ENCODE results near the gene C3orf70.

Gene C3orf70

DNA sequence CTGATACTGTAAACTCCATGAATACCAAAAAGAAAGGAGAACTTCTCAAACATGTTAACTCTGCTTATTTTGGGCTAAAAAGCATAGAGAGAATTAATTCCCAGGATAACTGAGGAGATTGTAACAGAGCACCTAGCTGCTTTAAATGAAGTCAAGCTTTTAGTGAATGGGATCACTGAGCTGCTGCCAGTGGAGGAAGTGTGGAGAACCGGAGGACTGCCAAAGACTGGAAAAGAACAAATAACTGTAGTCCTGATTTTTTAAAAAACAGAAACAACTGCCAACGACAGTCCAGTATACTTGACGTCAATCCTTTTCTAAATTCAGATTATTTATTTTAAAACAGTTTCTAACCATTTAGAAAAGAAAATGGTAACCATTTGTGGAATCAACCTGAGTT, 3.3 kb downstream of the C3orf70 start:
- ChIA-PET CTCF (no interaction called here), POLR2A (no interaction called here)
- H3K4me3 ChIP-seq (ENCODE audit: low read depth, low read length): no peak overlapping the region
- no peaks in the 10 kb centered on the region for H3K36me3 ChIP-seq (ENCODE audit: control insufficient read depth in 2 of 2, insufficient read depth in 1 of 2, low read length in 2 of 2)
- no peaks in the 10 kb centered on the region for H3K9me3 ChIP-seq (ENCODE audit: control insufficient read depth, insufficient read depth, low read depth, low read length)
- TF ChIP-seq REPIN1 (tag by site-specific recombination; IDR thresholded peaks at IDR 0.05; ENCODE audit: low read depth) (no peak), ZNF600 (tag by site-specific recombination; IDR thresholded peaks at IDR 0.05) (no peak), ZNF404 (tag by site-specific recombination; IDR thresholded peaks at IDR 0.05) (no peak)
- H3K27ac ChIP-seq (ENCODE audit: extremely low read depth, low read depth, low read length): no peak overlapping the region
- H3K4me1 ChIP-seq (ENCODE audit: control insufficient read depth, insufficient read depth, low read length): no peaks in the 10 kb centered on the region

DNA sequence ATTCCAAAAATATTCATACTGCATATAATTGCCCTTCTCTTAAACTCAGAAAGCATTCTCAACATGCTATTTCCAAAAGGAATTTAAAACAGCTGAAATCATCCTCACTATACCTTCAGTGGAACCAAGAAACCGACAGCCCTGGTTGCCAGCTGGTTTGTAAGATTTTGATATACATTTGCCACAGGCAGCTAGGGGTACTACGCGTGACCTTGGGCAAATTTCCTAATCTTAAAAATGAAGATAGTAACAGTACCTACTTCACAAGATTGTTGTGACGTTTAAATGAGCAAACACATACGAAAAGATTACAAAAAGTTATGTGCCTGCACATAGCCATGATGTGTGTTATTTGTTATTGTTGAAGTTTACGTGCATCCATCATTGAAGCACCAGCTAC, 7.3 kb downstream of the C3orf70 start:
- Histone ChIP-seq H3K4me1 (ENCODE audit: control insufficient read depth, insufficient read depth, low read length) (no peaks in the 10 kb centered on the region), H3K9me3 (ENCODE audit: control insufficient read depth, insufficient read depth, low read depth, low read length) (no peaks in the 10 kb centered on the region), H3K4me3 (ENCODE audit: low read depth, low read length) (no peak overlapping the region), H3K27ac (ENCODE audit: extremely low read depth, low read depth, low read length) (no peak overlapping the region), H3K36me3 (ENCODE audit: control insufficient read depth in 2 of 2, insufficient read depth in 1 of 2, low read length in 2 of 2) (no peaks in the 10 kb centered on the region)
- CTCF ChIA-PET: interaction anchor here (0.9 kb wide), 1 partner anchor 27 kb away, joined by 5 read pairs; no protein-coding TSS in a partner anchor
- no peak for TF ChIP-seq ZNF121 (tag by site-specific recombination; IDR thresholded peaks at IDR 0.05)
- TF ChIP-seq ZNF664 (tag by site-specific recombination; IDR thresholded peaks at IDR 0.05): peak; percentile 21; the same call in 1 of the 2 replicates
- POLR2A ChIA-PET: interaction anchor here (0.7 kb wide), 1 partner anchor 101 kb away, joined by 4 read pairs; no protein-coding TSS in a partner anchor

DNA sequence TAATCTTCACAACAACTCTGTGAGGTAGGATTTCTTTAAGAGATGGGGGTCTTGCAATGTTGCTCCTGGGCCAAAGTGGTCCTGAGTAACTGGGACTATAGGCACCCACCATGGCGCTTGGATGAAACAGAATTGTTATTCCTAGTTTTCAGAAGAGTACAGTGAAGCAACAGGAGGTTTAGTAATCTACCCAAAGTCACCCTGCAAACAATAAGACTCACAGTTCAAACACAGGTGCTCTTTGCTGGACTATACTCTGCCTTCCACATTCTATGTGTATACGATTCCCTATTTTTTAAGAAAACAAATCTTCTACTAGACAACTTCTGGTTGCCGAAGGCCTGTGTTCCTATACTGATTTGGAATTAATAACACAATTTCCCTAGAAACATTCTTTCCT, 8.1 kb downstream of the C3orf70 start:
- no peaks in the 10 kb centered on the region for H3K9me3 ChIP-seq (ENCODE audit: control insufficient read depth, insufficient read depth, low read depth, low read length)
- H3K4me3 ChIP-seq (ENCODE audit: low read depth, low read length): no peak overlapping the region
- TF ChIP-seq ZNF837 (tag by site-specific recombination; IDR thresholded peaks at IDR 0.05): no peak
- TF ChIP-seq ZNF600 (tag by site-specific recombination; IDR thresholded peaks at IDR 0.05): no peak
- no peak for TF ChIP-seq MYNN (tag by site-specific recombination; IDR thresholded peaks at IDR 0.05; ENCODE audit: borderline replicate concordance)
- TF ChIP-seq, protein P1, sequence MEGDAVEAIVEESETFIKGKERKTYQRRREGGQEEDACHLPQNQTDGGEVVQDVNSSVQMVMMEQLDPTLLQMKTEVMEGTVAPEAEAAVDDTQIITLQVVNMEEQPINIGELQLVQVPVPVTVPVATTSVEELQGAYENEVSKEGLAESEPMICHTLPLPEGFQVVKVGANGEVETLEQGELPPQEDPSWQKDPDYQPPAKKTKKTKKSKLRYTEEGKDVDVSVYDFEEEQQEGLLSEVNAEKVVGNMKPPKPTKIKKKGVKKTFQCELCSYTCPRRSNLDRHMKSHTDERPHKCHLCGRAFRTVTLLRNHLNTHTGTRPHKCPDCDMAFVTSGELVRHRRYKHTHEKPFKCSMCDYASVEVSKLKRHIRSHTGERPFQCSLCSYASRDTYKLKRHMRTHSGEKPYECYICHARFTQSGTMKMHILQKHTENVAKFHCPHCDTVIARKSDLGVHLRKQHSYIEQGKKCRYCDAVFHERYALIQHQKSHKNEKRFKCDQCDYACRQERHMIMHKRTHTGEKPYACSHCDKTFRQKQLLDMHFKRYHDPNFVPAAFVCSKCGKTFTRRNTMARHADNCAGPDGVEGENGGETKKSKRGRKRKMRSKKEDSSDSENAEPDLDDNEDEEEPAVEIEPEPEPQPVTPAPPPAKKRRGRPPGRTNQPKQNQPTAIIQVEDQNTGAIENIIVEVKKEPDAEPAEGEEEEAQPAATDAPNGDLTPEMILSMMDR (tag by site-specific recombination; IDR thresholded peaks at IDR 0.05): no peak
- TF ChIP-seq, protein P2, sequence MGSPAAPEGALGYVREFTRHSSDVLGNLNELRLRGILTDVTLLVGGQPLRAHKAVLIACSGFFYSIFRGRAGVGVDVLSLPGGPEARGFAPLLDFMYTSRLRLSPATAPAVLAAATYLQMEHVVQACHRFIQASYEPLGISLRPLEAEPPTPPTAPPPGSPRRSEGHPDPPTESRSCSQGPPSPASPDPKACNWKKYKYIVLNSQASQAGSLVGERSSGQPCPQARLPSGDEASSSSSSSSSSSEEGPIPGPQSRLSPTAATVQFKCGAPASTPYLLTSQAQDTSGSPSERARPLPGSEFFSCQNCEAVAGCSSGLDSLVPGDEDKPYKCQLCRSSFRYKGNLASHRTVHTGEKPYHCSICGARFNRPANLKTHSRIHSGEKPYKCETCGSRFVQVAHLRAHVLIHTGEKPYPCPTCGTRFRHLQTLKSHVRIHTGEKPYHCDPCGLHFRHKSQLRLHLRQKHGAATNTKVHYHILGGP (tag by site-specific recombination; IDR thresholded peaks at IDR 0.05): no peak
- TF ChIP-seq, protein P3, sequence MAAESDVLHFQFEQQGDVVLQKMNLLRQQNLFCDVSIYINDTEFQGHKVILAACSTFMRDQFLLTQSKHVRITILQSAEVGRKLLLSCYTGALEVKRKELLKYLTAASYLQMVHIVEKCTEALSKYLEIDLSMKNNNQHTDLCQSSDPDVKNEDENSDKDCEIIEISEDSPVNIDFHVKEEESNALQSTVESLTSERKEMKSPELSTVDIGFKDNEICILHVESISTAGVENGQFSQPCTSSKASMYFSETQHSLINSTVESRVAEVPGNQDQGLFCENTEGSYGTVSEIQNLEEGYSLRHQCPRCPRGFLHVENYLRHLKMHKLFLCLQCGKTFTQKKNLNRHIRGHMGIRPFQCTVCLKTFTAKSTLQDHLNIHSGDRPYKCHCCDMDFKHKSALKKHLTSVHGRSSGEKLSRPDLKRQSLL (tag by site-specific recombination; IDR thresholded peaks at IDR 0.05): no peak
- no peak for TF ChIP-seq ZNF157 (tag by site-specific recombination; IDR thresholded peaks at IDR 0.05)
- TF ChIP-seq ZNF561 (tag by site-specific recombination; IDR thresholded peaks at IDR 0.05; ENCODE audit: borderline replicate concordance): no peak
- TF ChIP-seq ZFP3 (tag by site-specific recombination; IDR thresholded peaks at IDR 0.05; ENCODE audit: low read depth): no peak
- TF ChIP-seq ZNF768 (tag by site-specific recombination; IDR thresholded peaks at IDR 0.05): no peak
- no peak for TF ChIP-seq ZXDB (tag by site-specific recombination; IDR thresholded peaks at IDR 0.05)
- no peak for TF ChIP-seq ZNF266 (tag by site-specific recombination; IDR thresholded peaks at IDR 0.05; ENCODE audit: low read depth)
- no peak for TF ChIP-seq ZNF777 (tag by site-specific recombination; IDR thresholded peaks at IDR 0.05; ENCODE audit: borderline replicate concordance)
- TF ChIP-seq, protein P4, sequence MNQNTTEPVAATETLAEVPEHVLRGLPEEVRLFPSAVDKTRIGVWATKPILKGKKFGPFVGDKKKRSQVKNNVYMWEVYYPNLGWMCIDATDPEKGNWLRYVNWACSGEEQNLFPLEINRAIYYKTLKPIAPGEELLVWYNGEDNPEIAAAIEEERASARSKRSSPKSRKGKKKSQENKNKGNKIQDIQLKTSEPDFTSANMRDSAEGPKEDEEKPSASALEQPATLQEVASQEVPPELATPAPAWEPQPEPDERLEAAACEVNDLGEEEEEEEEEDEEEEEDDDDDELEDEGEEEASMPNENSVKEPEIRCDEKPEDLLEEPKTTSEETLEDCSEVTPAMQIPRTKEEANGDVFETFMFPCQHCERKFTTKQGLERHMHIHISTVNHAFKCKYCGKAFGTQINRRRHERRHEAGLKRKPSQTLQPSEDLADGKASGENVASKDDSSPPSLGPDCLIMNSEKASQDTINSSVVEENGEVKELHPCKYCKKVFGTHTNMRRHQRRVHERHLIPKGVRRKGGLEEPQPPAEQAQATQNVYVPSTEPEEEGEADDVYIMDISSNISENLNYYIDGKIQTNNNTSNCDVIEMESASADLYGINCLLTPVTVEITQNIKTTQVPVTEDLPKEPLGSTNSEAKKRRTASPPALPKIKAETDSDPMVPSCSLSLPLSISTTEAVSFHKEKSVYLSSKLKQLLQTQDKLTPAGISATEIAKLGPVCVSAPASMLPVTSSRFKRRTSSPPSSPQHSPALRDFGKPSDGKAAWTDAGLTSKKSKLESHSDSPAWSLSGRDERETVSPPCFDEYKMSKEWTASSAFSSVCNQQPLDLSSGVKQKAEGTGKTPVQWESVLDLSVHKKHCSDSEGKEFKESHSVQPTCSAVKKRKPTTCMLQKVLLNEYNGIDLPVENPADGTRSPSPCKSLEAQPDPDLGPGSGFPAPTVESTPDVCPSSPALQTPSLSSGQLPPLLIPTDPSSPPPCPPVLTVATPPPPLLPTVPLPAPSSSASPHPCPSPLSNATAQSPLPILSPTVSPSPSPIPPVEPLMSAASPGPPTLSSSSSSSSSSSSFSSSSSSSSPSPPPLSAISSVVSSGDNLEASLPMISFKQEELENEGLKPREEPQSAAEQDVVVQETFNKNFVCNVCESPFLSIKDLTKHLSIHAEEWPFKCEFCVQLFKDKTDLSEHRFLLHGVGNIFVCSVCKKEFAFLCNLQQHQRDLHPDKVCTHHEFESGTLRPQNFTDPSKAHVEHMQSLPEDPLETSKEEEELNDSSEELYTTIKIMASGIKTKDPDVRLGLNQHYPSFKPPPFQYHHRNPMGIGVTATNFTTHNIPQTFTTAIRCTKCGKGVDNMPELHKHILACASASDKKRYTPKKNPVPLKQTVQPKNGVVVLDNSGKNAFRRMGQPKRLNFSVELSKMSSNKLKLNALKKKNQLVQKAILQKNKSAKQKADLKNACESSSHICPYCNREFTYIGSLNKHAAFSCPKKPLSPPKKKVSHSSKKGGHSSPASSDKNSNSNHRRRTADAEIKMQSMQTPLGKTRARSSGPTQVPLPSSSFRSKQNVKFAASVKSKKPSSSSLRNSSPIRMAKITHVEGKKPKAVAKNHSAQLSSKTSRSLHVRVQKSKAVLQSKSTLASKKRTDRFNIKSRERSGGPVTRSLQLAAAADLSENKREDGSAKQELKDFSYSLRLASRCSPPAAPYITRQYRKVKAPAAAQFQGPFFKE (tag by site-specific recombination; IDR thresholded peaks at IDR 0.05; ENCODE audit: borderline replicate concordance): no peak
- no peak for TF ChIP-seq ZBTB8A (tag by site-specific recombination; IDR thresholded peaks at IDR 0.05)
- no peak for TF ChIP-seq ZNF677 (tag by site-specific recombination; IDR thresholded peaks at IDR 0.05)
- POLR2A ChIA-PET: no interaction called here
- CTCF ChIA-PET: interaction anchor here (0.7 to 0.8 kb wide), 2 partner anchors 107 to 340 kb away, joined by 3 to 5 read pairs; no protein-coding TSS in a partner anchor
- no peak overlapping the region for H3K27ac ChIP-seq (ENCODE audit: extremely low read depth, low read depth, low read length)
- H3K4me1 ChIP-seq (ENCODE audit: control insufficient read depth, insufficient read depth, low read length): no peaks in the 10 kb centered on the region
- no peaks in the 10 kb centered on the region for H3K36me3 ChIP-seq (ENCODE audit: control insufficient read depth in 2 of 2, insufficient read depth in 1 of 2, low read length in 2 of 2)

Measured in HEK293 (cell line).